Loucy (cell line): ENCODE results near the gene EIF6.

Source experiments
- H2AFZ ChIP-seq: fragments of 200-600 bp; sonication (generic); 2 replicates; pipeline ENCODE4 v1.6.0; 2016; ENCODE audit warnings: antibody characterized with exemption, mild to moderate bottlenecking, low read length, moderate library complexity
- H3F3A ChIP-seq: fragments of 200-600 bp; 2 replicates; pipeline ENCODE4 v1.6.0; 2016; ENCODE audit warnings: antibody characterized with exemption, low read depth, mild to moderate bottlenecking
- H3K27me3 ChIP-seq: fragments of 200-600 bp; sonication (generic); 2 replicates; pipeline ENCODE4 v1.6.1; 2014; ENCODE audit warnings: low read length, mild to moderate bottlenecking; ENCODE audit not compliant: insufficient read depth, poor library complexity, severe bottlenecking
- H3K36me3 ChIP-seq: fragments of 200-600 bp; sonication (generic); 2 replicates; pipeline ENCODE4 v1.6.1; 2016; ENCODE audit warnings: low read length; ENCODE audit not compliant: insufficient read depth
- H3K4me1 ChIP-seq: fragments of 200-600 bp; sonication (generic); 2 replicates; pipeline ENCODE4 v1.5.1; 2014; ENCODE audit warnings: low read length, mild to moderate bottlenecking; ENCODE audit not compliant: insufficient read depth, poor library complexity, severe bottlenecking
- H3K4me2 ChIP-seq: fragments of 200-600 bp; sonication (generic); 2 replicates; pipeline ENCODE4 v1.6.0; 2014; ENCODE audit warnings: antibody characterized with exemption, low read length, low read depth, mild to moderate bottlenecking; ENCODE audit not compliant: poor library complexity, severe bottlenecking
- H3K4me3 ChIP-seq: fragments of 200-600 bp; sonication (generic); 2 replicates; pipeline ENCODE4 v1.5.1; 2014; ENCODE audit warnings: low read length, mild to moderate bottlenecking, mixed read lengths; ENCODE audit not compliant: poor library complexity, severe bottlenecking
- H3K79me2 ChIP-seq: fragments of 200-600 bp; sonication (generic); 2 replicates; pipeline ENCODE4 v1.6.1; 2014; ENCODE audit warnings: low read length; ENCODE audit not compliant: insufficient read depth
- H3K9ac ChIP-seq: fragments of 200-600 bp; sonication (generic); 2 replicates; pipeline ENCODE4 v1.6.0; 2014; ENCODE audit warnings: mild to moderate bottlenecking, low read depth, low read length, moderate library complexity; ENCODE audit not compliant: poor library complexity, severe bottlenecking
- H3K9me2 ChIP-seq: fragments of 200-600 bp; sonication (generic); replicated peaks from 2 replicates; pipeline ENCODE4 v1.6.1; 2016; ENCODE audit warnings: low read depth, low read length, mixed read lengths
- H3K9me3 ChIP-seq: fragments of 200-600 bp; sonication (generic); 2 replicates; pipeline ENCODE4 v1.6.1; 2014; ENCODE audit warnings: mild to moderate bottlenecking, antibody characterized with exemption, low read length, low read depth; ENCODE audit not compliant: insufficient read depth
- H4K20me1 ChIP-seq: fragments of 200-600 bp; sonication (generic); 2 replicates; pipeline ENCODE4 v1.6.0; 2014; ENCODE audit warnings: antibody characterized with exemption, low read length, mild to moderate bottlenecking; ENCODE audit not compliant: insufficient read depth, poor library complexity, severe bottlenecking
- CTCF ChIP-seq: fragments of 200-600 bp; sonication (generic); conservative IDR thresholded peaks from 2 replicates; pipeline ENCODE4 v1.5.1; 2014; ENCODE audit warnings: mild to moderate bottlenecking, antibody characterized with exemption, low read length
- EZH2phosphoT487 ChIP-seq: fragments of 200-600 bp; IDR thresholded peaks from 2 replicates; pipeline ENCODE4 v1.6.1; 2018; ENCODE audit warnings: antibody characterized with exemption, mild to moderate bottlenecking, moderate library complexity, borderline replicate concordance

EIF6 gene

DNA sequence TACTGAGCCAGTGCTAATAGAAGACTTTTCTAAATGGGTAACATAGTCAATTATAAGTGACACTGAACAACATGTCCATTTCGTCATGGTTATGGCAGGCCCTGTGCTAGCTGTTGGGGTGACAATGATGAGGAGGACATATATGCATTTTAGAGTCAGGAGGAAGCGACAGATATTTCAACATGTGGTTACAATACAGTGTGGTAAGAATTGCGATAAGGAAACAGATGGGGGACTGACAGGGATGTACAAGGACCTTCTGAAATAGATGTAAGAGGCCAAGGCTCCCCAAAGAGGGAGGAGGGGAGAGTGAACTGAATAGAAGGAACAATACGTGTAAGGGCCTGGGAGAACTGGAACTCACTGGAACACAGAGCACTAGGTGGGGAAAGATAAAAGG, 46.4 kb downstream of the EIF6 start:
- Histone ChIP-seq H3K36me3 (no peaks in the 10 kb centered on the region), H3F3A (no peaks in the 10 kb centered on the region), H3K4me1 (no peaks in the 10 kb centered on the region), H2AFZ (no peak overlapping the region), H4K20me1 (no peaks in the 10 kb centered on the region), H3K9ac (no peak overlapping the region), H3K9me2 (no peaks in the 10 kb centered on the region), H3K4me2 (no peak overlapping the region), H3K9me3 (no peaks in the 10 kb centered on the region), H3K4me3 (no peak overlapping the region), H3K27me3 (no peaks in the 10 kb centered on the region), H3K79me2 (no peaks in the 10 kb centered on the region)
- TF ChIP-seq EZH2phosphoT487 (no peak), CTCF (no peak)

GRCh38 chr20:35237486-35237885, 47.1 kb downstream of the EIF6 start:
- Histone ChIP-seq H3K4me2 (no peak overlapping the region), H3K9me2 (no peaks in the 10 kb centered on the region), H3K79me2 (no peaks in the 10 kb centered on the region), H3K9ac (no peak overlapping the region), H2AFZ (no peak overlapping the region), H3K36me3 (no peaks in the 10 kb centered on the region), H3K4me3 (no peak overlapping the region), H4K20me1 (no peaks in the 10 kb centered on the region), H3K9me3 (no peaks in the 10 kb centered on the region), H3F3A (no peaks in the 10 kb centered on the region), H3K27me3 (no peaks in the 10 kb centered on the region), H3K4me1 (peaks cover 4% of the 10 kb centered on the region)
- TF ChIP-seq EZH2phosphoT487 (no peak), CTCF (no peak)

- Histone ChIP-seq H3K36me3 (no peaks in the 10 kb centered on the region), H3K79me2 (no peaks in the 10 kb centered on the region), H3K9ac (no peak overlapping the region), H3K9me3 (no peaks in the 10 kb centered on the region), H3K4me2 (no peak overlapping the region), H2AFZ (no peak overlapping the region), H3K4me3 (no peak overlapping the region), H3F3A (no peaks in the 10 kb centered on the region), H3K4me1 (peaks cover 15% of the 10 kb centered on the region), H4K20me1 (no peaks in the 10 kb centered on the region), H3K9me2 (no peaks in the 10 kb centered on the region), H3K27me3 (no peaks in the 10 kb centered on the region)
- no peak for TF ChIP-seq CTCF
- TF ChIP-seq EZH2phosphoT487 = no peak
These were observed 48.7 kb downstream of the EIF6 start for GRCh38 chr20:35235881-35236280.
